Suprapubic skin (tissue), 4 donors: ENCODE measurements around the gene SEMA4G. TPM values are rescaled to one million over a fixed set of nuclear protein-coding genes. Genes with fewer than 3 reads are reported as not detected.

Source experiments
- DNase-seq, 2 donors: peaks; one replicate each; pipeline ENCODE4 v3.0.0-alpha.2; 2019; ENCODE audit warnings: low spot score in 2 of 2
- H3K27ac ChIP-seq: fragments of 200-600 bp; sonication (generic); one replicate; pipeline ENCODE4 v1.5.1; 2019
- H3K27me3 ChIP-seq: fragments of 200-600 bp; sonication (generic); one replicate; pipeline ENCODE4 v1.5.1; 2019
- H3K36me3 ChIP-seq: fragments of 200-600 bp; sonication (generic); one replicate; pipeline ENCODE4 v1.5.1; 2019
- H3K4me1 ChIP-seq: fragments of 200-600 bp; sonication (generic); one replicate; pipeline ENCODE4 v1.5.1; 2019
- H3K4me3 ChIP-seq: fragments of 200-600 bp; sonication (generic); one replicate; pipeline ENCODE4 v1.5.1; 2019; ENCODE audit warnings: mild to moderate bottlenecking
- H3K9me3 ChIP-seq: fragments of 200-600 bp; sonication (generic); one replicate; pipeline ENCODE4 v1.5.1; 2019
- CTCF ChIP-seq, 2 donors: fragments of 200-600 bp in 1 of 2; fragments of 450-650 bp in 1 of 2; sonication (generic) in 1 of 2; IDR thresholded peaks; one replicate each; pipeline ENCODE4 v1.5.1; 2016 to 2019; ENCODE audit warnings: antibody characterized with exemption in 2 of 2, mild to moderate bottlenecking in 1 of 2, moderate library complexity in 1 of 2
- EP300 ChIP-seq: sonication (generic); formaldehyde crosslinking; IDR thresholded peaks from one replicate; pipeline ENCODE4 v1.6.1; 2017; ENCODE audit warnings: antibody characterized with exemption
- POLR2A ChIP-seq, 2 donors: fragments of 450-650 bp; IDR thresholded peaks; one replicate each; pipeline ENCODE4 v1.6.1; 2017; ENCODE audit warnings: antibody characterized with exemption in 2 of 2, mild to moderate bottlenecking in 2 of 2, moderate library complexity in 2 of 2
- POLR2AphosphoS5 ChIP-seq, 3 donors: sonication (generic); formaldehyde crosslinking; IDR thresholded peaks; one replicate each; pipeline ENCODE4 v1.6.1; 2017; ENCODE audit warnings: antibody characterized with exemption in 3 of 3
- WGBS: methylation state at CpG from one replicate; pipeline ENCODE4 v1.1.5; 2018; 5-methylcytosine and 5-hydroxymethylcytosine counted together
- total RNA-seq, 4 donors: library from RNA; depleted of rRNA; stranded (reverse); fragments of >200 nt; gene quantifications; one replicate each; pipeline ENCODE4 v1.1.0, GENCODE V29; 2016

Gene SEMA4G
- total RNA-seq, 4 donors from 2014 or later, result 19.2 to 36.3 (median 30.1) TPM

GRCh38 chr10:101000127-101000914 lies 31.0 kb downstream of the SEMA4G start:
- Histone ChIP-seq H3K36me3 (peaks cover 25% of the 10 kb centered on the region), H3K27ac (peak overlapping the region; percentile 98), H3K4me1 (peaks cover 60% of the 10 kb centered on the region), H3K4me3 (peak overlapping the region; percentile 81), H3K27me3 (no peaks in the 10 kb centered on the region), H3K9me3 (no peaks in the 10 kb centered on the region)
- WGBS, result 6% methylated on average over 14 of the region's 19 CpGs
- TF ChIP-seq POLR2AphosphoS5 (IDR thresholded peaks at IDR 0.05) (no peak), EP300 (no peak), CTCF (IDR thresholded peaks at IDR 0.05) (no peak), POLR2A (IDR thresholded peaks at IDR 0.05) (no peak)
- DNase-seq, result no peak

- Histone ChIP-seq H3K9me3 (no peaks in the 10 kb centered on the region), H3K27ac (peak overlapping the region; percentile 98), H3K36me3 (peaks cover 33% of the 10 kb centered on the region), H3K4me3 (peak overlapping the region; percentile 81), H3K4me1 (peaks cover 60% of the 10 kb centered on the region), H3K27me3 (no peaks in the 10 kb centered on the region)
- peak; percentile 93 to 95 for DNase-seq
- no peak for TF ChIP-seq CTCF (IDR thresholded peaks at IDR 0.05)
- peak in 2 of 3 donors; percentile 22 to 31 for TF ChIP-seq POLR2AphosphoS5 (IDR thresholded peaks at IDR 0.05)
- TF ChIP-seq POLR2A (IDR thresholded peaks at IDR 0.05), result peak in 1 of 2 donors; percentile 50
- no peak for TF ChIP-seq EP300
- WGBS, result 28% methylated on average over 12 of the region's 12 CpGs
Observed at GRCh38 chr10:101000915-101001658, 31.8 kb downstream of the SEMA4G start.

GRCh38 chr10:101001659-101002035 lies 32.3 kb downstream of the SEMA4G start:
- H3K4me3 ChIP-seq, result peak overlapping the region; percentile 81
- 41% methylated on average over 3 of the region's 5 CpGs for WGBS

GRCh38 chr10:101002456-101002855 lies 33.2 kb downstream of the SEMA4G start:
- WGBS, result 100% methylated on average over 2 of the region's 11 CpGs
- Histone ChIP-seq H3K27ac (peak overlapping the region; percentile 98), H3K27me3 (no peaks in the 10 kb centered on the region), H3K9me3 (no peaks in the 10 kb centered on the region), H3K4me1 (peaks cover 49% of the 10 kb centered on the region), H3K4me3 (no peak overlapping the region), H3K36me3 (peaks cover 45% of the 10 kb centered on the region)
- DNase-seq, result no peak
- TF ChIP-seq EP300 (no peak), CTCF (IDR thresholded peaks at IDR 0.05) (no peak), POLR2A (IDR thresholded peaks at IDR 0.05) (no peak), POLR2AphosphoS5 (IDR thresholded peaks at IDR 0.05) (no peak)

More at GRCh38 chr10:101001659-101002035, 32.3 kb downstream of the SEMA4G start:
- Histone ChIP-seq H3K9me3 (no peaks in the 10 kb centered on the region), H3K36me3 (peaks cover 37% of the 10 kb centered on the region), H3K4me1 (peaks cover 54% of the 10 kb centered on the region), H3K27me3 (no peaks in the 10 kb centered on the region), H3K27ac (peak overlapping the region; percentile 98)
- DNase-seq, result no peak
- TF ChIP-seq EP300 (no peak), POLR2A (IDR thresholded peaks at IDR 0.05) (no peak), CTCF (IDR thresholded peaks at IDR 0.05) (no peak), POLR2AphosphoS5 (IDR thresholded peaks at IDR 0.05) (no peak)

GRCh38 chr10:101003639-101004206 lies 34.4 kb downstream of the SEMA4G start:
- Histone ChIP-seq H3K27ac (no peak overlapping the region), H3K4me3 (no peak overlapping the region), H3K36me3 (peaks cover 45% of the 10 kb centered on the region), H3K27me3 (no peaks in the 10 kb centered on the region), H3K9me3 (no peaks in the 10 kb centered on the region), H3K4me1 (peaks cover 46% of the 10 kb centered on the region)
- no peak for DNase-seq
- 98% methylated on average over 6 of the region's 18 CpGs for WGBS
- TF ChIP-seq POLR2A (IDR thresholded peaks at IDR 0.05), result no peak
- TF ChIP-seq CTCF (IDR thresholded peaks at IDR 0.05), result no peak
- no peak for TF ChIP-seq EP300
- TF ChIP-seq POLR2AphosphoS5 (IDR thresholded peaks at IDR 0.05), result no peak
